Measurements from ENCODE around the gene RPL36A. TPM values are rescaled to one million over a fixed set of nuclear protein-coding genes. Genes with fewer than 3 reads are reported as not detected.

The RPL36A gene
- total RNA-seq, 4 donors from 2014 or later = 739 to 914 (median 804) TPM

DNA sequence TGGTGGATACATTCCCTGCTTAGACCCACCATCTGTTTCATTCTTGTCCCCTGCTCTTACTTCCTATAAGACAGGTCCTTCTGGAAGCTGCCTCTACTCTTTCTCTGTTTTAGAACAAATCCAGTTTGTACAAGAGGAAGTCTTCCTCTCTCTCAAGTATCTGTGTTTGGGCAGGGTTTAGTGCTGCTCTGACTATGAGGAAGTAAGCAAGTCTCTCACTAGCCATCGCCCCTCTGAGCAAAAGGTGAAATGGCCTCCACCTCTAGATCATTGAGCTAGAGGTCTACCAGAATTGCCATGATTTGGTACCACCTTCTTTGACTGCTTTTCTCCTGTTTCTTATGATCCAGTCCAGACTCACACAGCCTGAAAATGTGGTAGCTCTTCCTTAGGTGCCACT, 13.3 kb upstream of the RPL36A start:
- ATAC-seq (ENCODE audit: low FRiP score) (no peak), DNase-seq (ENCODE audit: low spot score) (no peak)
- no peak for TF ChIP-seq CTCF (IDR thresholded peaks at IDR 0.05)

DNA sequence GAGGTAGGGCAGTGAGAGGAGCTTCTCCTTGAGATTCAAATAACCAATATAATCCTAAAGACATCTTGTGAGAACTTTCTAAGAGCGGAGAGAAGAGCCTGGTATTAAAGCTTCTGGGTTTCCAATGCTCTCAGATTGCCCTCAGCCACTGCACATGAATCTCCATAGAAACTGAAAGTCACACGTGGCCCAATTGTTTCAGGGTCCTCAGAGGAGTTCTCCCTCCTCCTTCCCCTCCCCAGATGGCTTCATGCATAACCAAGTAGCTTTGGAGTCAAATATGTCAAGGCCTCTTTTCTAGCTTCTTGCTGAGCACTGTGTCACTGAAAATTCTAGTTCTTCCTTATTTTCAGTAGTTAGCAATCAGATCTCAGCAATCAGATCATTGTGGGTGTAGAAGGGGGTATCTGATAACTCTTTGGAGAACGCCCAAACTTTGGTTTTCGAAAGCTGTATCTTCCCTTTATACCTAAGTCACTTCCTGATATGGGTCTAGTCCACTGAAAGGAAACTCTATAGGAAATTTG, 7.1 kb upstream of the RPL36A start:
- ATAC-seq (ENCODE audit: low FRiP score) = no peak
- DNase-seq (ENCODE audit: low spot score) = no peak
- TF ChIP-seq CTCF (IDR thresholded peaks at IDR 0.05) = no peak

DNA sequence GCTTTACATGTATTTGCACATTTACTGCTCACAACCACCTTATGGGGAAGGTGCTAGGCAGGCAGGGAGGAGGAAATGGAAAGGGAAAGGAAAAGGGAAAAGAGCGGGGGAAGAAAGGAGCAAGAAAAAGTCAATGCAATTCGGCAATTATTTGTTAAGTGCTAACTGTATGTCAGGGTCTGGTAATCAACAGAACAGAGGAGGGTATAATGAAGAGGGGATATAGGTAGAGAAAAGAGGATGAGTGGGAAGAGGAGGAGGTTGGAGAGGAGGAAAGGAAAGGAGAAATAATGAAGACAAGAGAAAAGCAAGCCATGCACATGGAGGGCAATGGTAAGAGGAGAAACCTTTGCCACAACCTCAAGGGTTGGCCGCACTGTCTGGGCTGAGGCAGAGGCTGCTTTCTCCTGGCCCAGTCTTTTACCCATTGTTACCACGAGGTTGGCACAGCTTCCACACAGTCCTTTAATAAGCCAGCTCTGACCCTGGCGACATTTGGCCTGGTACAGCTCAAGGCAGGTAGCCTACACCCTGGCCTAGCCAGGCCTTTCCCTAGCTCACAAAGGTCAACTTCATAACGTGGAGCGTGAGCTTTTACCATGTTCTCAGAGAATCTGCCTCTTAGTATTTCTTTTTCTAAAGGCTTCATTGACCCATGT, 5.7 kb upstream of the RPL36A start:
- ATAC-seq (ENCODE audit: low FRiP score) (no peak), DNase-seq (ENCODE audit: low spot score) (no peak)
- no peak for TF ChIP-seq CTCF (IDR thresholded peaks at IDR 0.05)

GRCh38 chrX:101385795-101386541, 4.8 kb upstream of the RPL36A start, which contains the start of gene BTK:
TSS of gene BTK (minus strand) at chrX:101386191. CDS start at chrX:101375284, 10,907 bp downstream.
- no peak for DNase-seq (ENCODE audit: low spot score)
- ATAC-seq (ENCODE audit: low FRiP score) = no peak
- no peak for TF ChIP-seq CTCF (IDR thresholded peaks at IDR 0.05)

GRCh38 chrX:101386542-101386885, 4.3 kb upstream of the RPL36A start:
- no peak for DNase-seq (ENCODE audit: low spot score)
- TF ChIP-seq CTCF (IDR thresholded peaks at IDR 0.05) = no peak
- ATAC-seq (ENCODE audit: low FRiP score) = no peak

- no peak for TF ChIP-seq CTCF (IDR thresholded peaks at IDR 0.05)
- ATAC-seq (ENCODE audit: low FRiP score) (no peak), DNase-seq (ENCODE audit: low spot score) (no peak)
Measured at GRCh38 chrX:101388604-101389003, 2.2 kb upstream of the RPL36A start.

Data from omental fat pad (tissue), 4 donors.